DND-41 (cell line): Measurements from ENCODE around the gene TCEA3.

Experiments
- EZH2 ChIP-seq: IDR thresholded peaks from 3 replicates; pipeline ENCODE4 v1.6.1; 2012; ENCODE audit warnings: borderline replicate concordance, low read depth, mild to moderate bottlenecking, moderate library complexity, low read length, inconsistent platforms; ENCODE audit not compliant: severe bottlenecking
- TF ChIP-seq, protein P1 (sequence below): IDR thresholded peaks from 2 replicates; pipeline ENCODE4 v1.5.1; 2012; ENCODE audit warnings: borderline replicate concordance, low read length, moderate library complexity, mild to moderate bottlenecking; ENCODE audit not compliant: poor library complexity, severe bottlenecking; ENCODE audit errors: extremely low read depth

DNA sequence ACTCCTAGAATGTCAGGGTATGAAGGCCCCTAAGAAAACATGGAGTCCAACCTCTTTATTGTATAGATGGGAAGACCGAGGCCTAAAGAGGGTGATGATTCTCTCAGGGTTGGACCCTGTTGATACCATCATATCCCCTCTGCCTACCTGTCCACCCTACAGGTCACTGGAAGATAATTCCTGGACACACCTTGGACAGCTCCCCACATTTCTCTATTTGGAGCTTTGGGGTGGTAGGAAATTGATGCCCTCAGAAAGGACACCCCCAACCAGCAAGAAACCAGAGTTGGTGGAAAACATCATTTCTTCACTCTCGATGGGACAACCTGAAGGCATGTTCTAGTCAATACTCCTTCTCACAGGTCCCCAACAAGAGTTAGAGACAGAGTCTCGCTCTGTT is 3.0 kb upstream of the TCEA3 start:
- TF ChIP-seq, protein P1, sequence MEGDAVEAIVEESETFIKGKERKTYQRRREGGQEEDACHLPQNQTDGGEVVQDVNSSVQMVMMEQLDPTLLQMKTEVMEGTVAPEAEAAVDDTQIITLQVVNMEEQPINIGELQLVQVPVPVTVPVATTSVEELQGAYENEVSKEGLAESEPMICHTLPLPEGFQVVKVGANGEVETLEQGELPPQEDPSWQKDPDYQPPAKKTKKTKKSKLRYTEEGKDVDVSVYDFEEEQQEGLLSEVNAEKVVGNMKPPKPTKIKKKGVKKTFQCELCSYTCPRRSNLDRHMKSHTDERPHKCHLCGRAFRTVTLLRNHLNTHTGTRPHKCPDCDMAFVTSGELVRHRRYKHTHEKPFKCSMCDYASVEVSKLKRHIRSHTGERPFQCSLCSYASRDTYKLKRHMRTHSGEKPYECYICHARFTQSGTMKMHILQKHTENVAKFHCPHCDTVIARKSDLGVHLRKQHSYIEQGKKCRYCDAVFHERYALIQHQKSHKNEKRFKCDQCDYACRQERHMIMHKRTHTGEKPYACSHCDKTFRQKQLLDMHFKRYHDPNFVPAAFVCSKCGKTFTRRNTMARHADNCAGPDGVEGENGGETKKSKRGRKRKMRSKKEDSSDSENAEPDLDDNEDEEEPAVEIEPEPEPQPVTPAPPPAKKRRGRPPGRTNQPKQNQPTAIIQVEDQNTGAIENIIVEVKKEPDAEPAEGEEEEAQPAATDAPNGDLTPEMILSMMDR: no peak
- TF ChIP-seq EZH2: no peak
